ENCODE measurements around the gene TOX2.

The TOX2 gene

DNA sequence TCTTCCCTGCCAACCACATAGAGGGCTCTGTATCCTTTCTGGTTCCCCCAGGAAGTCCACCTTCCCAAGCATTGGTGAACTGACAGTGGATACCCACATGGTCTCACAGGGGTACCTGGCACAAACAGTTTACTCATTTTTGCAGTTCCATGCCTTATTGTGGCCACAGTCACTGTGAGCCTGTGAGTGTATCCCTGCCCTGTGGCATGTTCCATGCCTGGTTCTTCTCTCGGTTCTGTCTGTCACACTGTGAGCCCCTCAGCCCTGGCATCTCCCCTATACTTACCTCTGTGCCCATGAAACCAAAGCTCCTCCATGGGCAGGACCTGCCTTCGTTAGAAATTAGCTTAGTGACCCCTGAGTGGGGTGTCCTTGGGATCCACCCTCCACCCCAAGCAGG lies 107.8 kb downstream of the TOX2 start:
- DNase-seq, result no peak

DNA sequence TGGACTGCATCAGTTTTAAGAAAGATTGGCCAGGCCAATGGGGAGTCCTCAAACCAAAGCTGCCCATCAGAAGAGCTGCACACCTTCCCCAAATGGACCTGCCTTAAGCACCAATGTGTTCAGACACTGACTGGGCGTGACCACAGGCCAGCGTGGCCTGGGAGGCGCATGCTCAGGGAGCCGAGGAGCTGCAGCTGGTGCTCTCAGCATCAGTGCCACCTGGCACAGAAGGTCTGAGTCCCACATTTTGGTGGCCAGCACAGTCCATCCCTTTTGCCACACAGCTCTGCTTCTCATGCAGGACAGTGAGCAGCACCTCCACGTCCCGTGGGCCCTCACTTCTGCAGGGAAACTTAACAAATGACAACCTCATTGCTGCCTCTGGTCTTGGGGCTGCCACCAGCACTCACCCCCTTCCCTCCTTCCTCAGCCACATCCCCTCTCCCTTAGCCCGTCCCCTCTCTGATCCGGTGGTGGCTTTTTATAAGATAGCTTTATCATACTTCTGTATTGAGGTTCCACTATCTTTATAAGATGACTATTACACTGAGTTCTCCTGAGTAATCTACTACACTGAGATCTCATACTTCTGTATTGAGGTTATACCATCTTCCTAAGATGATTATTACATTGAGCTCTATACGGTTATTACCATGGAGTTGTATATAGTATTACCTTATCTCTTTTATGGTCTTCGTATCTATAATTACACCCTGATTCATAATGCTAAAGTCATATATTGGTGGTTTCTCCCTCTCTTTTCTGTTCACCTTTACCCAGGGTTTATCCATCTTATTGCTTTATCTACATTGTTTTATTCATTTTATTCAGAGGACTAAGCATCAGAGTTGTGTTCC lies 109.1 kb downstream of the TOX2 start:
- no peak for DNase-seq

DNA sequence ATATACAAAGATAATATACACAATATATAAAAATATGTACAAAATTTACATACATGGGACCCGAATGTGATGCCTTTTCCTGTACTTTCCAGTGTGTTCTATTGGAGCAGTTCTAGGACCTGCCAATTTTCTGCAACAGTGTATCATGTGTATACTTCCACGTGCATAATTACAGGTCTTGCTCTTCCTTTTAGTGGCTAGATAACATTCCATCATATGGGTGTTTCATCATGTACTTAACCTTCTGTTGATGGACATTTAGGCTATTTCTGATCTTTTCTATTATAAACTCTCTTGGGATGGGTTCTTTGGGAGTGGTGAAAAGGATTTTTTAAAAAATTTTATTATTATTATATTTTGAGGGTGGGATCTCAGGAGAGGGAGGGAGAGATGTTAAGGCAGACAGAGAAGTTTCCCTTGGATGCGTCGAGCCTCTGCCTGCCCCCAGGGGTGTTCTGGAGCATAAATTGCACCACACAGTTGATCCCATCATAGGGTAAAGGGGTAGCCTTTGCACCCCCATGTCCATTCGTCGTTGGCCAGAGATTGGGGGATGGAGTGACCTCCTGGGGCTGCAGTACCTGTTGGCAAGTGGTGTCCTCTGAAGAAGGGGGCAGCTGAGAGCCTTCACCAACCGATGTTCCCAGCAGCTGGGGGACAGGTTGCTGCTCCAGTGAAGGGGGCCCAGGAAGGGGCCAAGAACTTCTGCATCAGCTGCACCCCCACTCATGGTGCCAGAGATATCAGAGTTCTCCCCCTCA lies 110.3 kb downstream of the TOX2 start:
- no peak for DNase-seq

- no peak for DNase-seq
Measured at GRCh38 chr20:44025756-44026155, 111.1 kb downstream of the TOX2 start.

DNA sequence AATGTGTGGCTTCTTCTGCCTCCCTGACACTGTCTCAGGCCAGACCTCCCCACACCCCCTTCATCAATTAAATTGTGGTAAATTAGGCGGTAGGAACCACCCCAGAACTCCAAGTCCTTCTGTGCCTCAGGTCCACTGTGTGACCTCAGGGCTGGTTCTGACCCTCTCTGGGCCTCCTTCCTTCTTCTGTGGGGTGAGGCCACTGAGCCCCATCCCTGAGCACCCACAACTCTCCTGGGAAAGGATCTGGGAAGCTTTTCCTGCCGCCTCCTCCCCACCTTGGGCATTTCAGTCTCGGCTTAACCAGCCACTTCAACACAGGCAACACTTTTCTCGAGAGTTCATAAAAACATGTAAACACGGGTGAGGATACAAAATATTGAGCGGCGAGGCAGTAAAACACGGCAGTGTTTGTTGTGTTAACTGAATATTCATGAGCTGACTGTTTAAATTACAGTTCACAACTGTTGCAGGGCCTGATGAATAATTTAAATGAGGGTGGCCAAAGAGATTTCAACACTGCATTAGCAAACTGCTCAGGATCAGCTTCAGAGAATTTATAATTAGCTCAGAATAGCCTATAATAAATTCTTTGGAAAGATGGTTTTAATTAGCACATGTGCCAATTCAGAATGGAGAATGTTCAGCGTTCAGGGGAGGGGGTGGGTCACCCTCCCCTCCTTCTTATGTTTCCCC lies 112.1 kb downstream of the TOX2 start:
- no peak for DNase-seq

DNA sequence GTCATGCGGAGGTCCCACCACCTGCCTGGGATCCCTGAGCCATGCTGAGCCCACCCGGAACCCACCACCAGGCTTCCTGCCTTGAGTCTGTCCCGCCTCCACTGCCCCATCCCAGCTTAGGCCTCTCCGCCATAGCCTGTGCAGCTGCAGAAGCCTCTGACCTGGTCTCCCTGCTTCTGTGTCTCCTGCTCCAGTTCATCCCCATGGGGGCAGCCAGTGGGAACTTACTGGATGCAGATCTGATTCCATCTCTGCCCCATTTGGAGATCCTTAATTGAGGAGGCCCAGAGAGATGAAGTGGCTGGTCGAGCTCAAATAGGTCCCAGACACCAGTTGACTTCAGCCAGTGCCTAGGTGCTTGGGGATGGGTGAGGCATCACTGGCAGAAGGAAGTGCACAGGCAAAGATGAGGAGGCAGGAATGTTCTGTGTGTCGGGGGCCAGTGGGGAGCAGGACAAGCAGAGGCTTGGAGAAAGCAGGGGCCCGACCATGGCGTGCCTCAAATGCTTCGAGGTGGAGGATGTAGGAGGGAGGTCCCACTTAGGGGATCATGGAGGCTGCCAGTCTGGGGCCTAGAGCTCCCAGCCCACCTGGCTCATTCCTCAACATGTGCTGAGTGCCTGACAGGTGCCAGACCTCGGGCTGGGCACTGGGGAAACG lies 112.8 kb downstream of the TOX2 start:
- no peak for DNase-seq

GRCh38 chr20:44028003-44028730 lies 113.5 kb downstream of the TOX2 start:
- no peak for DNase-seq

- no peak for DNase-seq
Measured at GRCh38 chr20:44028868-44029847, 114.5 kb downstream of the TOX2 start.

GRCh38 chr20:44029848-44030230 lies 115.2 kb downstream of the TOX2 start:
- no peak for DNase-seq

DNA sequence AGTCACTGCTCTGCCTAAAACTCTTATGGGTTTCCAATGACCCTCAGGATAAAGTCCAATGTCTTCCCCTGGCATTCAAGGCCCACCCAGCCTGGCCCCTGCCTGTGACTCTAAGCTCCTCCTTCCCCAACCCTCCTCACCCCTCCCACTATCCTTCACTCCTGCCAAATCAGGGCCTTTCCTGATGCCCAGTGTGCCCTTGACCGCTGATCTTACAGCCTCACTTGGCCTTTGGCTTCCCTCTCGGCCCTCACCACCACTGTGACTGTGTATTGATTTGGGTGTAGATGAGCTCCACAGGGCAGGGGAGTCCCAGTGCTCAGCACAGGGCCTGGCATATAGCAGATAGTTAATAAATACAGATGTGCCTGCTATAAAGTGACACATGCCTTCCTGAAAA lies 115.7 kb downstream of the TOX2 start:
- no peak for DNase-seq

DNA sequence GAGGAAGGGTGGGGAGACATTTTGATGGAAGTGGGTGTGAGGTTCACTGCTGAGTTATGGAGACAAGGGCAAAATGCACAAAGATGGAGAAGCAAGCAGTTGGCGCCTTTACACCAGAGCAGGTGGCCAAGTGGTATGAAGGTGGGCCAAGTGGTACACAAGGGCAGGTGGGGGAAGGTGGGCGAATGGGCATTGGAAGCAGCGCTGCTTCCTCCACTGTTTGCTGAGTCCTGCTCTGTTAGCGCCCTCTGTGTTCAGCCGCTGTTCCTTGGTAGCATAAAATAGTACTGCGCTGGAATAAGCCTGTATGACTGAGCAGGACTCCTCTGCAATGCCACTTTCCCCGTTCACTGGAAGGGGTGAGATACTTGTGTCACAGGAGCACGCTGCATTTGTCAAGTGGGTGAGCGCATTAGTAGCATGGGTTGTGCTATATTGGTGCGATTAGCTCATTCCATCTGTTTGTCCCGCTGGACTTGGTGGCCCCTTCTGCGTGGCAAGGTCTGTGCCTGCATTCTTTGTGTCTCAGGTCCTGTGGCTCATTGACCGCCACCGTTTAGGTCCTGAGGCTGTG lies 116.4 kb downstream of the TOX2 start:
- DNase-seq, result no peak

- no peak for DNase-seq
Measured at GRCh38 chr20:44031781-44032582, 117.3 kb downstream of the TOX2 start.

- DNase-seq, result no peak
Measured at GRCh38 chr20:44032583-44033331, 118.1 kb downstream of the TOX2 start.

DNA sequence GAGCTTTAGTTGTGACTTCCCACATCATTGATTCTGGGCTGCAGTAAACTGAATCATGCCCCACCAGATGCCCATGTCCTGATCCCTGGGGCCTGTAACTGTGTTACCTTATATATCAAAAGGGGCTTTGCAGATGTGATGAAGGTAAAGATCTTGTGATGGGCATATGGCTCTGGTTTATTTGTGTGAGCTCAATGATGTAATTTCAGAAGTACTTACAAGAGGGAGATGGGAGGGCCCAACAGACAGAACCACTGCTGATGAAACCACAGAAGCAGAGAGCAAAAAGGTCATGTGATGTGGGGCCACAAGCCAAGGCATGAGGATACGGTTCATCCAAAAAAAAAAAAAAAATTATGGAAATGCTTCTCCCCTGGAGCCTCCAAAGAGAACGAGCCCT lies 118.7 kb downstream of the TOX2 start:
- DNase-seq, result no peak

DNA sequence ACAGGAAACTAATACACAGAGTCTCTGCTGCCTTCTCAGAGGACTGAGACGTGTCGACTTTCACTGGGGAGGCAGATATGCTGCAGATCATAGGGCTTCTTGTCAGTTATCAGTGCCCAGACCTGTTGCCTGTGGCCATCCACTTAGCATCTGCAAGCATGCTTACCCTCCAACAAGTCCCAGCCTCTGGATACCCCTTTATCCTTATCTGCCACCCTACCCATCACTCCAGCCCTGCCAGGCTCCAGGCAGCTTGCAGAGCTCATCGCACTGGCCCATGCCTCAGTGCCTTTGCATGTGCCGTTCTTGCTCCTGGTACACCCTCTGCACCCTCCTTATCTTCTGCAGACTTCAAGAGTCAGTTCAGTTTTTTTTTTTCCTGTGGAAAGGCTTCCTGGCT lies 119.2 kb downstream of the TOX2 start:
- DNase-seq, result no peak

DNA sequence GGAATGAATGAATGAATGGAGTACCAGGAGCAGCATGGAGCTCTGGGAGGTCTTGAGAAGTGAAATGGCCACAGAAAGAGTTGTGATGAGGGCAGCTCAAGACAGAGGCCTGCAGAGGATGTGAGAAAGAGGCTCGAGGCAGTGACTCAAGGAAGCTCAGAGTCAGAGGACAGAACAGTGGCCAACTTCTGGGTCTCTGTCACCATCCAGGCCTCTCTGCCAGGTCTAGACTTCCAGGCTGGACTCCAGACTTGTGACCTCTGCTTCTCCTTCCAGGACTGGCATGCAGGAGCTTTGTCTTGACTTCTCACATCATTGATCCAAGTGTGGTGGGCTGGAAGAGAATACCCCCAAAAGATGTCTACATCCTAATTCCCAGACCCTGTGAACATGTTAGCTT lies 119.8 kb downstream of the TOX2 start:
- DNase-seq, result no peak

- no peak for DNase-seq
Measured at GRCh38 chr20:44034965-44035635, 120.4 kb downstream of the TOX2 start.

DNA sequence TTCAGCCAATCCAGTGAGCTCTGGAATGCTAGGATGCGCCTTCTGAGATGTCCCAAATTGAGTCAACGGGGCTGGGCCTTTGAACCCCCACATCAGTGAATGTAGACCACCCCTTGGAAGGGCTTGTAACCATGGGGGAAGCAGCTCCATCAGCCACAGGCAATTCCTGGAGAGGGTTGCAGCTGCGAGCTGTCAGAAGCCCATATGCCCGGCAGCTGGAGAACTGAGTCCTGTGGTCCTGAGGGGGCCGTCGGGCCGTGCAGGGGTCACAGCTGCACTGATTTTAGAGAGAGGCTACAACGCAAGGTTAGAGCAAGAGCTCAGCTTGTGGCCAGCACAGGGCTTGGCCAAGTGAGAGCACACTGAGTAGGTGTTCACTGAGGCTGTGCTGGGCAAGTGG lies 121.3 kb downstream of the TOX2 start:
- no peak for DNase-seq

DNA sequence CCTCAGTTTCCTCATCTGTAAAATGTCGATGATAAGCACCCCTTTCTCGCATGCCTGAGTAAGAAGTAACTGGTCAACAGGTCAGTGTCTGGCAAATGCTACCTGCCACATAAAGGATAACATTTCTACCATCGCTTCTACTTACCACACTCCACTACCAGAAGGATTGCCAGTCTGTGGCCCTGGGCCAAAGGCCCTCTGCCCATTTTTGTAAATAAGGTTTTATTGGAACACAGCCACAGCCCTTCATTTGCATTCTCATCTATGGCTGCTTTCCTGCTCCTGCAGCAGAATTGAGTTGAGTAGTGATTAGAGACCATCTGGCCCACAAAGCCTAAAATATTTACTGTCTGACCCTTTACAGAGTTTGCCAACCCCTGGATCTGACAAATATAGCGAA lies 121.8 kb downstream of the TOX2 start:
- no peak for DNase-seq
